Renal pelvis (tissue), 4 donors: Measurements from ENCODE around the gene MANF. TPM values are rescaled to one million over a fixed set of nuclear protein-coding genes. Genes with fewer than 3 reads are reported as not detected.

Experiments used
- DNase-seq: peaks from one replicate; pipeline ENCODE4 v3.0.0-alpha.2; 2013
- polyA plus RNA-seq, 3 donors: library from polyadenylated mRNA; unstranded; fragments of 120-200 nt; gene quantifications; one replicate each; pipeline ENCODE4 v1.2.1, GENCODE V29; 2013; ENCODE audit not compliant: insufficient read length in 3 of 3

The MANF gene
- polyA plus RNA-seq, 3 donors = 115 to 140 (median 136) TPM

DNA sequence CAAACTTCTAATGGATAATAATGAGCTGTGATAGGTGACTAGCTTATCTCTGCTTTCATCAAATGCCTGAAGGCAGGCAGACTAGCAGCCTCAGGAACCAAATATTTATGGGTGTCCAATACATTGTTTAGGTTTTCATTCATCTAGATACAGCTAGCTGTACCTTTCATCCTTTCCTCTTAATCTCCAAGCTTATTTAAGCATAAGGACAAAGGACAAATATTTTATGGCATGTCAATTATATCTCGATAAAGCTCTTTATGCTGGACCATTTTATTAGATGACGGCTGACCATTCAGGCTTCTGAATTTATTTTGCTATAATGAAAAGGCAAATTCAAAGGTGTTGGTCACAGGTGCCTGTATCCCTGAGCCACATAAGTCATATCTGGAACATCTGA, 22.9 kb downstream of the MANF start:
- no peak for DNase-seq

DNA sequence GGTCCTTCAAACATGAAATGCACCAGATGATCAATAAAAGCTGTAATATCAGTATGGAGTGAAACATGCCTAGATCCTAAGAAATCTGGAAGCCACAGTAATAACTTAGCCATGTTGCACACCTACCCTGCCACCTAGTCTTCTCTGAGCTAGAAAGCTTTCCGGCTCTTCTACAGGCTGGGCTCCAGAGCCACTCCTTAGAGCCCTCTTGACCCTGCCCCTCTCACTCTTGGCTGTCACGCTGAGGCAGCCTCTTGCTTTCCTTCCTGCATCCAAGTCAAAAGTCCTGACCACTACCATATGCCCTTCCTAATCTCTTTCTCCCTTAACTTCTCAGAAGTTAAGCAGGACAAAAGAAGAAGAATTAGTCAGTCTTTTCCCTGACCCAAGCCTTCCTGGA, 23.7 kb downstream of the MANF start:
- DNase-seq = no peak

DNA sequence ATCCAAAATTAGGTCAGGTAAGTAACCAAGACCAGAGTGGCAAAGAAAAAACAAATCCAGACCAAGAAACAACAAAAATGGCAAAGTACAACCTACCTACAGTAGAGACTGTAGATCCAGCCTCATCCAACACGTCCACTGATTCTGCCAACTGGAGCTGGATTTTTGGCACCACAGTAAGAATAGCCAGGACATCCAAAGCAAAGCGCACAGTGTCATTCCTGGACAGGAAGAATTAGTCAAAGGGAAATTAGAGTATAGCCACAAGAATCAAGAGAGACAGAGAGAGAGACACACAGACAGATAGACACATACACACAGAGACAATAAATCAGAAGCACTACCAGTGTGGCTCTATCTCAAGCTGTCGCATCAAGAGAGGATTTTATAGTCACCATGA, 37.1 kb downstream of the MANF start:
- no peak for DNase-seq

DNA sequence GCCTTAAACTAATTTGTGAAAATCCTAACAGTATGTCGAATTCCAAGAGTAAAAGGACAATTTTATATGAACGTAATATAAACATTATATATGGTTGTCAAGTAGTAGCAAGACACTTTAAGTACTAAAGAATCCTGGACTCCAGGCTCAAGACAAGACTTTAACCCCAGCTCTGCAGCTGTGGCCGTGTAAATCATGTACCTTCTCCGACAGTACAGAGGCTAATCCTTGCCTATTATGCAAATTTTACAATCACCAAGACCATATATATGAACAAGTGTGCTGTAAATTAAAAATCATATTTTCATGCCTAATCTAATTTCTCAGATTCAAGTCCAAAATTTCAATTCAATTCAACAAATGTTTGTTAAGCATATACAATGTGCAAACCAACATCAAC, 41.8 kb downstream of the MANF start:
- no peak for DNase-seq

DNA sequence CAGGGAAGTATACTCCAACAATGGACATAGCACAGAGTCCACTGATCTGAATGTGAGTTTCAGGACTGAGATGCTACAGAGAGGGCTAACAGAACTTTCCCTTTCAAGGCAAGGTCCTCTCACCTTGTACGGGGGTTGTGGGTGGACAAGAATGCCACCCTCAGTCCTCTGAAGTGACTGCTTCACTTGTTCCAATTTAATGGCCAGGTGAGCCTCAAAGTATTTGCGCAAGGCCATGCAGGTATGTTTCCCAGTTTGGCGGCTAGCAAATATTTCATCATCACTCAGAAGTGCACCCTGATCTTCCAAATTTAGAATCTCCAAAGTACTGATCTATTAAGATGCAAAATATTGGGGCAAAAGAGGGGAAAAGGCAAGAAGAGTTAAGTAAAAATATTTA, 44.0 kb downstream of the MANF start:
- no peak for DNase-seq

DNA sequence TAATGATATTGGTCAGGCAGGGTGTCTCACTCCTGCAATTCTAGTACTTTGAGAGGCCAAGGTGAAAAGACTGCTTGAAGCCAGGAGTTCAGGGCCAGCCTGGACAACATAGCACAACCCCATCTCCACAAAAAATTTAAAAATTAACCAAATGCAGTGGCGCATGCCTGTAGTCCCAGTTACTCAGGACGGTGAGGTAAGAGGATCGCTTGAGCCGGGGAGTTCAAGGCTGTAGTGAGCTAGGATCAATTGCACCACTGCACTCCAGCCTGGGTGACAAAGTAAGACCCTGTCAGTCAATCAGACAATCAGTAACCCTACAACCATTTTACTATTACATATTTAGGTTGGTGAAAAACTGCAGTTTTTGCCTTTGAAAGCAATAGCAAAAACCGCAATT, 49.0 kb downstream of the MANF start:
- no peak for DNase-seq

DNA sequence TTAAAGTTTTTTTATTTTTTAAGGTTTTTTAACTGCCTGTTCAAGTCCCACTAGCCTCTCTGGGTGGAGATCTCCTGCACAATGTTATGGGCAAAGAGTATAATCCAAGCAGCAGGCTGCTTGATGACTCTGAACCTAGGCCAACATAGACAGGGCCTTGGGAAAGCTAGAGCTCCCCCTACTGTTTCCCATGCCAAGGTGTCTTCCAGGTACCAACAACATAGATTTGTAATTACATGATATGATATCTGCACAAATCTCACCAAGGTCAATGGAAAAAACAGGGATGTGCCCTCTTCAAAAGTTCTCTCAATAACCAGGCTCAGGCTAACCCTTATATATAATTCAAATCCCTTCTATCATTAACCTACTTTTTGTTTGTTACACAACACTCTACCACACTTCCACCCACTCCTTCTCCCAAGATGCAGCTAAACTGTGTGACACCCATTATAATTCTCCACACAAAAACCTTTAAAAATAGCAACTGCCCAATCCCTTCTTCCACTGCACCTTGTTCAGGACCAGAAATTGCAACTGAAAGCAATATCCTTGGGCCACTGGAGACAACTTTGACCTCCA, 49.7 kb downstream of the MANF start:
- DNase-seq = peak; percentile 22

DNA sequence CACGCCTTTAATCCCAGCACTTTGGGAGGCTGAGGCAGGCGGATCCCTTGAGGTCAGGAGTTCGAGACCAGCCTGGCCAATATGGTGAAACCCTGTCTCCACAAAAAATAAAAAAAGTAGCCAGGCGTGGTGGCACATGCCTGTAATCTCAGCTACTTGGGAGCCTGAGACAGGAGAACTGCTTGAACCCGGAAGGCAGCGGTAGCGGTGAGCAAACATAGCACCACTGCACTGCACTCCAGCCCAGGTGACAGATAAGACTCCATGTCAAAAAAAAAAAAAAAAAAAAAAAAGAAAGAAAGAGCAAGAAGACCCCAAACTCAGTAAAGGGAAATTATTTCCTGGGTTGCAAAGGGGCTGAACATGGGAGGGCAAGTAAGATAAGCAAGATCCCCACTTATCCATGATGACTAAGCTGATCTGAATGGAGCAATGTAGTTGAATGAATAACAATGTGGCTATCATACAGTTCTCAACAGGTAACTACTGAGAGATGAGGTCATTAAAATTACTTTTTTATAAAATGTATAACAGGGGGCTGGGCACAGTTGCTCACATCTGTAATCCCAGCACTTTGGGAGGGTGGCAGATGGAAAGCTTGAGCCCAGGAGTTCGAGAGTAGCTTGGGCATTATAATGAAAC, 52.0 kb downstream of the MANF start:
- DNase-seq = no peak

Other genes with a start within 250 kb of the MANF start
- gene RBM15B, start 6.0 kb downstream of the MANF start, polyA plus RNA-seq = 10 to 100 TPM; 36.8 to 45.5 (median 44.7) TPM
- 10 to 100 TPM; 28.4 to 32.1 (median 29.0) TPM for gene DCAF1, start 114.7 kb downstream of the MANF start, polyA plus RNA-seq
- gene RAD54L2, start 153.4 kb downstream of the MANF start, polyA plus RNA-seq = 10 to 100 TPM; 13.6 to 19.0 (median 17.7) TPM